Activated CD4-positive, alpha-beta T cell treated with anti-CD3 and anti-CD28 coated beads, Interleukin-2, amount 10 ng/mL, durations not matched to agents 24 days and 14 days (primary cell): ENCODE measurements around the gene HSD3B1. TPM values are rescaled to one million over a fixed set of nuclear protein-coding genes. Genes with fewer than 3 reads are reported as not detected.

Source experiments
- DNase-seq: peaks from one replicate; pipeline ENCODE4 v3.0.0; 2022
- H3K27ac Mint-ChIP-seq: one replicate; pipeline ENCODE4 v1.8.0; 2022; ENCODE audit warnings: mild to moderate bottlenecking, mixed read lengths
- H3K27me3 Mint-ChIP-seq: one replicate; pipeline ENCODE4 v1.8.0; 2022; ENCODE audit warnings: mixed read lengths
- H3K36me3 Mint-ChIP-seq: one replicate; pipeline ENCODE4 v1.8.0; 2022; ENCODE audit warnings: low read depth, mild to moderate bottlenecking, mixed read lengths
- H3K4me1 Mint-ChIP-seq: one replicate; pipeline ENCODE4 v1.8.0; 2021; ENCODE audit warnings: mixed read lengths
- H3K4me3 Mint-ChIP-seq: one replicate; pipeline ENCODE4 v1.8.0; 2022; ENCODE audit warnings: mild to moderate bottlenecking, moderate library complexity, mixed read lengths
- H3K9me3 Mint-ChIP-seq: one replicate; pipeline ENCODE4 v1.8.0; 2021; ENCODE audit warnings: mixed read lengths
- intact Hi-C: fragments of 100-400 bp; cut with micrococcal nuclease; formaldehyde crosslinking; loops from one replicate; pipeline ENCODE4 v1.15.1; 2023
- total RNA-seq: library from RNA; stranded (reverse); gene quantifications from 2 replicates; pipeline ENCODE4 v1.2.3, GENCODE V29; 2022

HSD3B1 gene
- total RNA-seq, 1 donor from 2014 or later: not detected

DNA sequence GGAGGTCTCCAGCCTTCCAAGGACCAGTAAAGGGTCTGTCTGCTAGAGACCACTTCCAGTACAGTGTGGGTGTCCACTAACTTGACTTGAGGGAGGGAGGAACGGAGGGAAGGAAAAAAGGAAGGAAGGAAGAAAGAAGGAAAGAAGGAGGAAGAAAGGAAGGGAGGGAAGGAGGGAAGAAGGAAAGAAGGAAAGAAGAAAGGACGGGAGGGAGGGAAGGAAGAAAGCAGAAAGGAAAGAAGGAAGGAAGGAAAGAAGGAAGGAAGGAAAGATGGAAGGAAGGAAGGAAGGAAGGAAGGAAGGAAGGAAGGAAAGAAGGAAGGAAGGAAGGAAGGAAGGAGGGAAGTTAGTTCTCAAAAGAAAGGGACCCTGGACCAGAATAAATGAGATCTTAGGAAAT, 26.8 kb upstream of the HSD3B1 start:
- no peak overlapping the region for H3K4me3 Mint-ChIP-seq

GRCh38 chr1:119481951-119482350, 25.1 kb upstream of the HSD3B1 start:
- no peaks in the 10 kb centered on the region for H3K4me1 Mint-ChIP-seq
- intact Hi-C loops: no loop called here
- H3K4me3 Mint-ChIP-seq: no peak overlapping the region
- no peaks in the 10 kb centered on the region for H3K9me3 Mint-ChIP-seq
- DNase-seq: no peak
- H3K36me3 Mint-ChIP-seq: no peaks in the 10 kb centered on the region
- no peak overlapping the region for H3K27ac Mint-ChIP-seq
- H3K27me3 Mint-ChIP-seq: peaks cover 3% of the 10 kb centered on the region

More for the DNA sequence above, 26.8 kb upstream of the HSD3B1 start:
- DNase-seq: no peak
- no peak overlapping the region for H3K27ac Mint-ChIP-seq
- H3K27me3 Mint-ChIP-seq: peaks cover 3% of the 10 kb centered on the region
- peaks cover 3% of the 10 kb centered on the region for H3K4me1 Mint-ChIP-seq
- no peaks in the 10 kb centered on the region for H3K9me3 Mint-ChIP-seq
- H3K36me3 Mint-ChIP-seq: no peaks in the 10 kb centered on the region
- intact Hi-C loops: no loop called here

DNA sequence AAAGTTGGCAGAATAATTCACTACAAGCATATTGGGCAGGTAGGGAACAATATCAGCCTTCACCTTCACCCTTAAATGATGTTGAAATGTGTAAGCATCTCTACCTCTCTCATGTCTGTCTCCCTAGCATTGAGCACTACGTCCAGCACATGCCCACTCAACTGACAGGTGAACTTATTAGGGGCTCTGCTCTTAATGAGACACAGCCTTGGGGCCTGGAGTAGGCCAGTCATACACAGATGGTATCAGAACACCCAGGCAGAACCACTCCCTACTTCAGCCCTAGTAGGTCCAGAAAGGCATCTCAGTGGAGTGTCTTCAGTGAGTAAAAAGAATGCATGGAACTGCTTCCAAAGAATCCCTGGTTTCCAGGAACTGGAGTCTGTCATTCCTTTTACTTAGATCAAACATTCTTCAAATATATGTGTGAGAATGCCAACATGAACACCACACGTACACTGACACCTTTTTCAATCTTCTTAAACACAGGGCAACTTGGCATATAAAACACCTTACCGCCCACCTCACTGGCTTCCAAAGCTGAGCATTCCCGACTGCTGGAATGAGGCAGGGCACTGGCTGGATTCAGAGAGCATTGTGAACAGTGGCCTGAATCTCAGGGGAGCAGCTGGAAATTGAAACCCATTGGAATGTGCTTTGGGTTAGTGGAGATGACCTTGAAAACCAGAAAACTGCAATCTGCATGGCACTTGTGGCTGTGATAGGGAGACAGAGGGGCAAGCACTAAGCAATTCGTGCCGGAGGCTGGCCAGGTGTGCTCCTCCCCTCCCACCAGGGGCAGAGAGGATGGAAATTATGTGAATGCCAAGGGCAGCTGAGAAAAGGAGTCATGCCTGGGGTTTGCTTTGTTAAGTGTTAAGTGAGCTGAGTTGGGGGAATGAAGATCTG, 24.2 kb upstream of the HSD3B1 start:
- Mint-ChIP-seq H3K27ac (no peak overlapping the region), H3K4me1 (no peaks in the 10 kb centered on the region), H3K9me3 (no peaks in the 10 kb centered on the region), H3K4me3 (no peak overlapping the region), H3K27me3 (peaks cover 7% of the 10 kb centered on the region), H3K36me3 (no peaks in the 10 kb centered on the region)
- intact Hi-C loops: no loop called here
- no peak for DNase-seq

DNA sequence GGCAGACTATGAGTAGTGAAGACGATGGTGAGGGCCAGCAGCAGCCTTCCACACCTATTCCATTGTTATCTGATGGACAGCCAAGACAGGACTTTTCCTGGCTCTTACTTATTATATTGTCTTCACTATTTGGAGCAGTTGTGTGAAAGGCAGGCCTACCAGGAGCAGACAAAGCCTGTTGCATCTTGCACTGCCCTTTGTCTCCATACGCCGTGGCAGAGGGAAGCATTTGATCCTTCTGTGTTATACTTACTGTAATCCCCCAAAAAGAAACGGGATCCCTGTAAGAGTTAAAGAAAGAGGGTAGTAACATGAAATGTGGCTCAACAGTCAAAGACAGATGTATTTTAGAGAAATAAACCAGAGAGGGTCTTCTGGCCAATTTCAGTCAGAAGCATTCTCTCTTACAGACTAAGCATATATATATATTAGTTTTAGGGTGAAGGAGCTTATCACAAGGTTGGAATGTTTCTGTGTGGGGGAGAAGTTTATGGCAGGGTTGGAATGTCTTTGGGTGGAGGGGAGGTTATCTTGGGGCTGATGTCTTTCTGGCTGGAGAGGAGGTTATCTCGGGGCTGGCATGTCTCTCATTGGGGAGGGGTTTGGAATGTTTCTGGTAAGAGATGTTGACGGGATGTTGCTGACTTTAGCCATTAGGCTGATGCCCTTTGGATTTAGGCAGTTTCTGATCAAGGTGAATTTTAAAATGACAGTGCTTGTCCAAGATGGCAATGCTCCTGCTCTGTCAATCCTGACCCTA, 23.4 kb upstream of the HSD3B1 start:
- intact Hi-C loops: no loop called here
- H3K4me1 Mint-ChIP-seq: no peaks in the 10 kb centered on the region
- H3K27me3 Mint-ChIP-seq: peaks cover 9% of the 10 kb centered on the region
- no peak for DNase-seq
- H3K9me3 Mint-ChIP-seq: no peaks in the 10 kb centered on the region
- H3K27ac Mint-ChIP-seq: no peak overlapping the region
- H3K4me3 Mint-ChIP-seq: no peak overlapping the region
- no peaks in the 10 kb centered on the region for H3K36me3 Mint-ChIP-seq

DNA sequence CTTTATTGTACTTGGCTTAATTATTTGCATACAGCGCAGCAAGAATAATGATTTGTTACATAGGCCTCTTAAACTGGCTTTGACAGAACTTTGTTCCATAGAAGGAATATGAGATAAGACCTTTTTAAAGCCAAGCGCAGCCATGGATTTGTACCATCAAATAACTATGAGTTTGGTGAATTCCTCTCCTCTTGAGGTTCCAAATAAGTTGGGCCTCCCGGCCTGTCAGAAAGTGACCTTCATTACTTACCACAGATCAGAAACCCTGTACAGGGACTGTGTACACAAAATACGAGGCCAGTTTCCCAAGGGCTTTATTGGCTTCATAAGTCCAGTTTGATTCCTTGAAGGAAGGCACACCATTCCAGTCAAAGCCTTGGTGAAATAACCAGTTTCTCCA, 21.8 kb upstream of the HSD3B1 start:
- intact Hi-C loops: no loop called here
- H3K4me3 Mint-ChIP-seq: no peak overlapping the region

DNA sequence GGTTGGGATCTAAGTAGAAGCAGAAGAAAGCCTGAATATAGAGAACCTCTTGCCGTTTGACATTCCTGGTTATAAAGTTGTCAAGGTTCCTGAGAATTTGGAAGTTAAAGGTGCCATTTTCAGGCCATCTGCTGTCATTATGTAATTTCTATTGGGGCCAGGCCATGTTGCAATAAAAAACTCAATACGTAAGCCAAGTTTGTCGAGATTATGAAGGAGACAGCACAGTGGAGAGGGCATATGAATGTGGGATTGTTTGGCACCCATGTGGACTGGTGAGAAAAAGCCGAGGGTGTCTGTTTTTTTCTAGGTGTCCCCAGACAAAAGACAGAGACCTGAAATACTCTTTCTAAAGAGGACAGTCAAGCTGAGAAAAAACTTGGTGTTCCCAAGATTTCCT, 18.8 kb upstream of the HSD3B1 start:
- Mint-ChIP-seq H3K4me3 (no peak overlapping the region), H3K27ac (no peak overlapping the region), H3K4me1 (no peaks in the 10 kb centered on the region), H3K27me3 (peaks cover 13% of the 10 kb centered on the region), H3K9me3 (no peaks in the 10 kb centered on the region), H3K36me3 (no peaks in the 10 kb centered on the region)
- intact Hi-C loops: no loop called here
- DNase-seq: no peak

More for the DNA sequence above, 21.8 kb upstream of the HSD3B1 start:
- Mint-ChIP-seq H3K36me3 (no peaks in the 10 kb centered on the region), H3K27me3 (peaks cover 13% of the 10 kb centered on the region), H3K4me1 (no peaks in the 10 kb centered on the region), H3K9me3 (no peaks in the 10 kb centered on the region), H3K27ac (no peak overlapping the region)
- DNase-seq: no peak

GRCh38 chr1:119489201-119489600, 17.8 kb upstream of the HSD3B1 start:
- Mint-ChIP-seq H3K36me3 (no peaks in the 10 kb centered on the region), H3K4me3 (no peak overlapping the region), H3K27me3 (peaks cover 10% of the 10 kb centered on the region), H3K4me1 (no peaks in the 10 kb centered on the region), H3K9me3 (no peaks in the 10 kb centered on the region), H3K27ac (no peak overlapping the region)
- intact Hi-C loops: no loop called here
- DNase-seq: no peak

DNA sequence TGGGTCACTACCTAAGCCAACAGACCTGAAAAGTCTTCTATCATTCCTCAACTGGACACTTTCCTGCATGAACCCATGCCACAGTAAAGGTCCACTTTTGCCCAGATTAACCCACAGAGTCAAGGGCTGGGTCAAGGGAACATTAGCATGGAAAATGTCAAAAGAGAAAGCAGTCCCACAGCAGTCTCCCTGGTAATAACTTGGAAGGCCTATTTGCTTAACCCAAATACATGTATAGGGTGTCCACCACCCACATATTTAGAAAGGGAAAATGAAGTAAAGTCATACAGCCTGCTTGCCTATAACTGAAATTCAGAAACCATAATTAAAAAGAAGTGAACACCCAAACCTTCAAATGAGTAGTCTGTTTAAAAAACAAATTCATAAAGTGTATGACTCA, 16.1 kb upstream of the HSD3B1 start:
- no peaks in the 10 kb centered on the region for H3K4me1 Mint-ChIP-seq
- H3K36me3 Mint-ChIP-seq: no peaks in the 10 kb centered on the region
- H3K27ac Mint-ChIP-seq: no peak overlapping the region
- no peak overlapping the region for H3K4me3 Mint-ChIP-seq
- no peak for DNase-seq
- intact Hi-C loops: no loop called here
- H3K9me3 Mint-ChIP-seq: peaks cover 5% of the 10 kb centered on the region
- H3K27me3 Mint-ChIP-seq: peaks cover 10% of the 10 kb centered on the region

DNA sequence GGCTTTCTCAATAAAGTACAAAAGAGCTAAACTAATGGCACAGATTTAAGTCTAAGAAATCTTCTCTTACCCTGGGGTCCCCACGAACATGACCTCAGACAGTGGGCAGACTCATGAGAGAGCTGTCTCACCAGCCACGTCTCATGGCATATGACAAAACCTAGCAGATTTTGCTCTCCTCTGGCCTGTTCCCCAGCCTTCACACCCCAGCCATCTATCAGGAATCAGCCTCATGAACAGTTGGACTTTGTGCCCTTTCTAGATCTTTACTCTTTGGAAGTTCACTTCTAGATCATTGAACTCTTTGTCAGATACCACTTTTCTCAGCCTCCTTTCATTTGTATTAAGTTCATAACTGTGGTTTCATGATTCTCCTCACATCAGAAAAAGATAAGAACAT, 14.2 kb upstream of the HSD3B1 start:
- intact Hi-C loops: no loop called here
- H3K4me1 Mint-ChIP-seq: no peaks in the 10 kb centered on the region
- no peak overlapping the region for H3K4me3 Mint-ChIP-seq
- H3K27ac Mint-ChIP-seq: no peak overlapping the region
- H3K9me3 Mint-ChIP-seq: peaks cover 5% of the 10 kb centered on the region
- no peak for DNase-seq
- peaks cover 6% of the 10 kb centered on the region for H3K27me3 Mint-ChIP-seq
- no peaks in the 10 kb centered on the region for H3K36me3 Mint-ChIP-seq

DNA sequence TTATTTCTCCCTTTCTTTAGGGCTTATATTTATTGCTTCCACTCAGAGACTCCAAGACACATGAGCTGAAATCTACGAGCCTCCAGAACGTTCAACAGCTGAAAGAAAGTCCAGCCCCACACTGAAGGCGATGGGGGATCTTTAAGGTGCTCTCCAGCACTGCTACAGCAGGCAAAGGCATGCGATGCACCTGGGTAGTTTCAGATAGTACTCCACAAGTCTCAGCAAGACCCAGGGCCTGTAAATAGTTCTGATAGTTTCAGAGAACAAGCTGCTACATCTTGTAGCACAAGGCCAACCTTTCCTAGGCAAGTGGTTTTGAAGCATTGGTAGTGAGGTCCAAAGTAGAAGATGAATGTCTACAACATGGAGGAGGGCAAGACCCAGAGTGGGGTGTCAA, 2.2 kb upstream of the HSD3B1 start:
- H3K27ac Mint-ChIP-seq: no peak overlapping the region
- no peak for DNase-seq
- H3K4me1 Mint-ChIP-seq: no peaks in the 10 kb centered on the region
- no peaks in the 10 kb centered on the region for H3K36me3 Mint-ChIP-seq
- peaks cover 2% of the 10 kb centered on the region for H3K27me3 Mint-ChIP-seq
- no peak overlapping the region for H3K4me3 Mint-ChIP-seq
- intact Hi-C loops: no loop called here
- H3K9me3 Mint-ChIP-seq: peaks cover 9% of the 10 kb centered on the region

- Mint-ChIP-seq H3K27me3 (peaks cover 2% of the 10 kb centered on the region), H3K4me1 (no peaks in the 10 kb centered on the region), H3K9me3 (no peaks in the 10 kb centered on the region), H3K36me3 (no peaks in the 10 kb centered on the region), H3K4me3 (no peak overlapping the region), H3K27ac (no peak overlapping the region)
- intact Hi-C loops: no loop called here
- no peak for DNase-seq
Observed at GRCh38 chr1:119510046-119510445, 3.0 kb downstream of the HSD3B1 start.

DNA sequence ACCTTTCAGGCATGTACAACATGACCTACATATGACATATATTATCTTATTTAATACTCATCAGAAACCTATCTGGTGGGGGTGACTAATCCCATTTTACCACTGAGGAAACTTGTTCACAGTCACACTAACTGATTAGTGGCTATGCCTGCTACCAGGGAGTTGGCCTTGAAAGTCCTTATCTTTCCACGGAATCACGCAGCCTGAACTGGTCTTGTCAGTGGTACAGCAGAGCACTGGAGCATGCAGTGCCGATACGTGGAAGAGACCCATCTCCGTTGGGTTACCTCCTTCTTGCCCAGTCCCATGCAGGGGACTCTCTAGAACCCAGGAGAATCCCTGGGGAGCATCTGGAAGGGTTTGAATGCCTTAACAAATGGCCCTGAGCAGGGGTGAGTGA, 8.2 kb downstream of the HSD3B1 start:
- no peak for DNase-seq
- H3K27ac Mint-ChIP-seq: no peak overlapping the region
- no peaks in the 10 kb centered on the region for H3K36me3 Mint-ChIP-seq
- H3K27me3 Mint-ChIP-seq: no peaks in the 10 kb centered on the region
- no peak overlapping the region for H3K4me3 Mint-ChIP-seq
- intact Hi-C loops: no loop called here
- H3K4me1 Mint-ChIP-seq: no peaks in the 10 kb centered on the region
- H3K9me3 Mint-ChIP-seq: no peaks in the 10 kb centered on the region

GRCh38 chr1:119516247-119516646, 9.2 kb downstream of the HSD3B1 start:
- Mint-ChIP-seq H3K27ac (no peak overlapping the region), H3K27me3 (no peaks in the 10 kb centered on the region), H3K9me3 (no peaks in the 10 kb centered on the region), H3K4me1 (no peaks in the 10 kb centered on the region), H3K4me3 (no peak overlapping the region), H3K36me3 (no peaks in the 10 kb centered on the region)
- intact Hi-C loops: no loop called here
- no peak for DNase-seq

DNA sequence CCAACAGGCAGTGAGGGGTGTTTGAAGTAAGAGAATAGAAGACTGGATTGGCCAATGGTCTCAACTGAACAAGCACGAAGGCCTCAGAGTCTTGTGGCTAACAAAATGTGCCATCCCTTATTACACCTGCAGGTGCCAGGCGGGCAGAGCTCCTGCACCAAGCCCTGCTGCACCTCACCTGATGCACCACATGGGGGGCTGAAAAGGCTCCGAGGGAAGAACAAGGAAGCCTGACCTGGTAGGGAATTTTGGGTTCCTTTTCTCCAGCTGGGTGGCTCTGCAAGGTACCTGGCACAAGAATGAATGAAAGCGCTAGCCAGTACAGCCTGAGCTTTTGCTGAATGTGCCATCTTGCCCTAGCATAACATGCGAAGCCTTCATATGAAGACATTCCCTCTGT, 9.7 kb downstream of the HSD3B1 start:
- intact Hi-C loops: no loop called here
- Mint-ChIP-seq H3K27ac (no peak overlapping the region), H3K36me3 (no peaks in the 10 kb centered on the region), H3K9me3 (no peaks in the 10 kb centered on the region), H3K4me3 (no peak overlapping the region), H3K4me1 (no peaks in the 10 kb centered on the region), H3K27me3 (no peaks in the 10 kb centered on the region)
- no peak for DNase-seq
